Neural cell (in vitro differentiated cells): ENCODE measurements around the gene LSAMP. TPM values are rescaled to one million over a fixed set of nuclear protein-coding genes. Genes with fewer than 3 reads are reported as not detected.

Experiments used
- H2AFZ ChIP-seq: fragments of 200-600, 300-800 bp; sonication (generic), shearing (Covaris generic); 2 replicates; pipeline ENCODE4 v1.6.0; 2014; ENCODE audit warnings: low read depth, mild to moderate bottlenecking, antibody characterized with exemption, low read length, moderate library complexity
- H3F3A ChIP-seq: fragments of 200-600 bp; shearing (Covaris generic); 2 replicates; pipeline ENCODE4 v1.6.1; 2016; ENCODE audit warnings: mild to moderate bottlenecking, moderate library complexity, mixed read lengths, antibody characterized with exemption, low read length; ENCODE audit not compliant: insufficient read depth, poor library complexity, severe bottlenecking
- H3K27ac ChIP-seq: fragments of 200-600, 300-800 bp; sonication (generic), shearing (Covaris generic); 2 replicates; pipeline ENCODE4 v1.5.1; 2014; ENCODE audit warnings: mild to moderate bottlenecking, low read length, moderate library complexity
- H3K27me3 ChIP-seq: fragments of 300-800, 200-600 bp; sonication (generic), shearing (Covaris generic); 2 replicates; pipeline ENCODE4 v1.6.0; 2014; ENCODE audit warnings: mild to moderate bottlenecking, low read depth, low read length, moderate library complexity; ENCODE audit not compliant: insufficient read depth
- H3K36me3 ChIP-seq: fragments of 300-800, 200-600 bp; sonication (generic), shearing (Covaris generic); 2 replicates; pipeline ENCODE4 v1.5.1; 2014; ENCODE audit warnings: mild to moderate bottlenecking, antibody characterized with exemption, low read length, moderate library complexity; ENCODE audit not compliant: insufficient read depth
- H3K4me2 ChIP-seq: fragments of 300-800, 200-600 bp; sonication (generic), shearing (Covaris generic); 2 replicates; pipeline ENCODE4 v1.6.0; 2014; ENCODE audit warnings: mild to moderate bottlenecking, low read length
- H3K4me3 ChIP-seq: fragments of 300-800, 200-600 bp; sonication (generic), shearing (Covaris generic); 2 replicates; pipeline ENCODE4 v1.5.1; 2014; ENCODE audit warnings: mild to moderate bottlenecking, low read length, moderate library complexity
- H3K79me2 ChIP-seq: fragments of 200-600 bp; shearing (Covaris generic); replicated peaks from 2 replicates; pipeline ENCODE4 v1.6.0; 2014; ENCODE audit warnings: mild to moderate bottlenecking, low read length, moderate library complexity; ENCODE audit not compliant: insufficient read depth
- H3K9ac ChIP-seq: fragments of 300-800, 200-600 bp; sonication (generic), shearing (Covaris generic); 2 replicates; pipeline ENCODE4 v1.6.1; 2016; ENCODE audit warnings: mild to moderate bottlenecking, low read length, mixed read lengths
- H3K9me2 ChIP-seq: fragments of 200-600 bp; shearing (Covaris generic); 2 replicates; pipeline ENCODE4 v1.6.1; 2016; ENCODE audit warnings: mild to moderate bottlenecking, low read length, mixed read lengths; ENCODE audit not compliant: insufficient read depth
- H3K9me3 ChIP-seq: fragments of 200-600, 300-800 bp; sonication (generic), shearing (Covaris generic); 2 replicates; pipeline ENCODE4 v1.6.1; 2016; ENCODE audit warnings: mild to moderate bottlenecking, mixed run types, low read length, moderate library complexity, mixed read lengths
- H4K20me1 ChIP-seq: fragments of 200-600 bp; shearing (Covaris generic); 2 replicates; pipeline ENCODE4 v1.6.1; 2016; ENCODE audit warnings: mild to moderate bottlenecking, mixed run types; ENCODE audit not compliant: insufficient read depth
- EP300 ChIP-seq: fragments of 450-650 bp; conservative IDR thresholded peaks from 2 replicates; pipeline ENCODE4 v1.6.1; 2014; ENCODE audit warnings: antibody characterized with exemption, mild to moderate bottlenecking, moderate library complexity; ENCODE audit not compliant: poor library complexity, severe bottlenecking
- EZH2 ChIP-seq: fragments of 200-600, 300-800 bp; shearing (Covaris generic), sonication (generic); IDR thresholded peaks from 2 replicates; pipeline ENCODE4 v1.6.1; 2014; ENCODE audit warnings: antibody characterized with exemption, low read length, borderline replicate concordance, mild to moderate bottlenecking; ENCODE audit not compliant: insufficient read depth, poor library complexity, severe bottlenecking
- MXI1 ChIP-seq: fragments of 450-650 bp; conservative IDR thresholded peaks from 2 replicates; pipeline ENCODE4 v1.6.1; 2014; ENCODE audit warnings: antibody characterized with exemption, mild to moderate bottlenecking; ENCODE audit not compliant: poor library complexity, severe bottlenecking
- POLR2AphosphoS5 ChIP-seq: IDR thresholded peaks from 2 replicates; pipeline ENCODE4 v1.6.1; 2012
- RAD21 ChIP-seq: fragments of 450-650 bp; conservative IDR thresholded peaks from 2 replicates; pipeline ENCODE4 v1.6.1; 2014; ENCODE audit warnings: antibody characterized with exemption, mild to moderate bottlenecking, moderate library complexity
- SMC3 ChIP-seq: fragments of 450-650 bp; conservative IDR thresholded peaks from 2 replicates; pipeline ENCODE4 v1.6.1; 2014; ENCODE audit warnings: antibody characterized with exemption, mild to moderate bottlenecking, moderate library complexity; ENCODE audit not compliant: poor library complexity
- TAF1 ChIP-seq: IDR thresholded peaks from 2 replicates; pipeline ENCODE4 v1.6.1; 2012; ENCODE audit warnings: low read depth
- polyA plus RNA-seq: library from polyadenylated mRNA; depleted of rRNA; stranded (reverse); fragments of >200 nt; gene quantifications from 2 replicates; pipeline ENCODE4 v1.2.3, GENCODE V29; 2014
- TF ChIP-seq, protein P1 (sequence below): IDR thresholded peaks from 2 replicates; pipeline ENCODE4 v1.6.1; 2012; ENCODE audit warnings: borderline replicate concordance
- TF ChIP-seq, protein P2 (sequence below): fragments of 450-650 bp; IDR thresholded peaks from 2 replicates; pipeline ENCODE4 v1.5.1; 2014; ENCODE audit warnings: antibody characterized with exemption, mild to moderate bottlenecking, moderate library complexity; ENCODE audit not compliant: poor library complexity, severe bottlenecking

LSAMP gene
- polyA plus RNA-seq, 1 donor from 2014 or later, result 93.6 TPM

DNA sequence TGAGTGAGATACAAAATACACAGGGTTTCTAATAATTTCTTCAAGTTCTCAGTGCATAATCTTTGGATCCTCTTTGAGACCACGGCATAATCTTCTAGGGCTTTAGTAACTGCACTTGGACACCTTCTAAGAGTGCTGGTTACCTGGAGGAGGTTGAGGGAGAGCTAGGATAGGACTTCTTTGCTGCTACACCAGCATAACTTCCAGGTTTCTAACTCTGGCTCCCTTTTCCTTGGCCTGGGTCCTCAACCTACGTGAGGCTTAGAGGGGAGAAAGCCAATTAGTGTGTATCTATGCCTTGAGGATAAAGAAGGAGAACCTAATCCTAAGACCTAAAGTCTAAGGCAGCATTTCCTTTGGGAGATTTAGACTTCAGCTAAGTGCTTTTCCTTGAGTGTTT lies 184.8 kb downstream of the LSAMP start:
- H3K27me3 ChIP-seq, result no peaks in the 10 kb centered on the region
- no peaks in the 10 kb centered on the region for H3K9me2 ChIP-seq
- no peak overlapping the region for H2AFZ ChIP-seq
- H3K4me2 ChIP-seq, result no peak overlapping the region
- no peaks in the 10 kb centered on the region for H3K79me2 ChIP-seq
- no peak for TF ChIP-seq EP300
- TF ChIP-seq POLR2AphosphoS5, result no peak
- TF ChIP-seq, protein P1, sequence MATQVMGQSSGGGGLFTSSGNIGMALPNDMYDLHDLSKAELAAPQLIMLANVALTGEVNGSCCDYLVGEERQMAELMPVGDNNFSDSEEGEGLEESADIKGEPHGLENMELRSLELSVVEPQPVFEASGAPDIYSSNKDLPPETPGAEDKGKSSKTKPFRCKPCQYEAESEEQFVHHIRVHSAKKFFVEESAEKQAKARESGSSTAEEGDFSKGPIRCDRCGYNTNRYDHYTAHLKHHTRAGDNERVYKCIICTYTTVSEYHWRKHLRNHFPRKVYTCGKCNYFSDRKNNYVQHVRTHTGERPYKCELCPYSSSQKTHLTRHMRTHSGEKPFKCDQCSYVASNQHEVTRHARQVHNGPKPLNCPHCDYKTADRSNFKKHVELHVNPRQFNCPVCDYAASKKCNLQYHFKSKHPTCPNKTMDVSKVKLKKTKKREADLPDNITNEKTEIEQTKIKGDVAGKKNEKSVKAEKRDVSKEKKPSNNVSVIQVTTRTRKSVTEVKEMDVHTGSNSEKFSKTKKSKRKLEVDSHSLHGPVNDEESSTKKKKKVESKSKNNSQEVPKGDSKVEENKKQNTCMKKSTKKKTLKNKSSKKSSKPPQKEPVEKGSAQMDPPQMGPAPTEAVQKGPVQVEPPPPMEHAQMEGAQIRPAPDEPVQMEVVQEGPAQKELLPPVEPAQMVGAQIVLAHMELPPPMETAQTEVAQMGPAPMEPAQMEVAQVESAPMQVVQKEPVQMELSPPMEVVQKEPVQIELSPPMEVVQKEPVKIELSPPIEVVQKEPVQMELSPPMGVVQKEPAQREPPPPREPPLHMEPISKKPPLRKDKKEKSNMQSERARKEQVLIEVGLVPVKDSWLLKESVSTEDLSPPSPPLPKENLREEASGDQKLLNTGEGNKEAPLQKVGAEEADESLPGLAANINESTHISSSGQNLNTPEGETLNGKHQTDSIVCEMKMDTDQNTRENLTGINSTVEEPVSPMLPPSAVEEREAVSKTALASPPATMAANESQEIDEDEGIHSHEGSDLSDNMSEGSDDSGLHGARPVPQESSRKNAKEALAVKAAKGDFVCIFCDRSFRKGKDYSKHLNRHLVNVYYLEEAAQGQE, result no peak
- TF ChIP-seq MXI1, result no peak
- no peak for TF ChIP-seq SMC3
- TF ChIP-seq, protein P2, sequence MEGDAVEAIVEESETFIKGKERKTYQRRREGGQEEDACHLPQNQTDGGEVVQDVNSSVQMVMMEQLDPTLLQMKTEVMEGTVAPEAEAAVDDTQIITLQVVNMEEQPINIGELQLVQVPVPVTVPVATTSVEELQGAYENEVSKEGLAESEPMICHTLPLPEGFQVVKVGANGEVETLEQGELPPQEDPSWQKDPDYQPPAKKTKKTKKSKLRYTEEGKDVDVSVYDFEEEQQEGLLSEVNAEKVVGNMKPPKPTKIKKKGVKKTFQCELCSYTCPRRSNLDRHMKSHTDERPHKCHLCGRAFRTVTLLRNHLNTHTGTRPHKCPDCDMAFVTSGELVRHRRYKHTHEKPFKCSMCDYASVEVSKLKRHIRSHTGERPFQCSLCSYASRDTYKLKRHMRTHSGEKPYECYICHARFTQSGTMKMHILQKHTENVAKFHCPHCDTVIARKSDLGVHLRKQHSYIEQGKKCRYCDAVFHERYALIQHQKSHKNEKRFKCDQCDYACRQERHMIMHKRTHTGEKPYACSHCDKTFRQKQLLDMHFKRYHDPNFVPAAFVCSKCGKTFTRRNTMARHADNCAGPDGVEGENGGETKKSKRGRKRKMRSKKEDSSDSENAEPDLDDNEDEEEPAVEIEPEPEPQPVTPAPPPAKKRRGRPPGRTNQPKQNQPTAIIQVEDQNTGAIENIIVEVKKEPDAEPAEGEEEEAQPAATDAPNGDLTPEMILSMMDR, result no peak
- no peak for TF ChIP-seq RAD21
- TF ChIP-seq TAF1, result no peak
- no peak for TF ChIP-seq EZH2
- no peak overlapping the region for H3K4me3 ChIP-seq
- H4K20me1 ChIP-seq, result no peaks in the 10 kb centered on the region
- no peak overlapping the region for H3K9ac ChIP-seq
- H3K9me3 ChIP-seq, result no peaks in the 10 kb centered on the region
- no peaks in the 10 kb centered on the region for H3K36me3 ChIP-seq
- H3F3A ChIP-seq, result no peaks in the 10 kb centered on the region
- no peak overlapping the region for H3K27ac ChIP-seq

DNA sequence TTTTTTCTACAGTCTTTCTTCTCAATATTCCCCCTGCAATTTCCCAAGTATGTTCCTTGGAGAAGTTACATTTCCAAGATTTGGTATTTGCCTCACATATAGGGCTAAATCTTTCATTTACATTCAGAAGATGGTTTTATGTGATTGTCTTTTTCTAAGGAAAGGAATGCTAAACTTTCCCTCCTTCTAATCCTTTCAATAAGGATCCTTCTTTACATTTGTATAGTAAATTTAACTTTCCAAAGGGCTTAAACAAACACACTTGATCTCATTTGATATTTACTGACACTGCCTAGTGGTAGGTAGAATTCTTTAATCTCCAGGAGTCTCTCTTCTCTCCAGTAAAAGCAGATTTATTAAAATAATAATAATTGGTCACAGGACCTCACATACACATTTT lies 185.3 kb downstream of the LSAMP start:
- H3K9ac ChIP-seq, result no peak overlapping the region
- H3K9me2 ChIP-seq, result no peaks in the 10 kb centered on the region
- H4K20me1 ChIP-seq, result no peaks in the 10 kb centered on the region
- no peaks in the 10 kb centered on the region for H3K36me3 ChIP-seq
- H3F3A ChIP-seq, result no peaks in the 10 kb centered on the region
- no peaks in the 10 kb centered on the region for H3K9me3 ChIP-seq
- H3K4me3 ChIP-seq, result no peak overlapping the region
- no peaks in the 10 kb centered on the region for H3K79me2 ChIP-seq
- H3K4me2 ChIP-seq, result no peak overlapping the region
- H2AFZ ChIP-seq, result no peak overlapping the region
- H3K27ac ChIP-seq, result no peak overlapping the region
- H3K27me3 ChIP-seq, result no peaks in the 10 kb centered on the region
- TF ChIP-seq EP300, result no peak
- TF ChIP-seq, protein P1, result no peak
- no peak for TF ChIP-seq EZH2
- TF ChIP-seq SMC3, result no peak
- TF ChIP-seq, protein P2, result no peak
- no peak for TF ChIP-seq POLR2AphosphoS5
- TF ChIP-seq TAF1, result no peak
- TF ChIP-seq MXI1, result no peak
- no peak for TF ChIP-seq RAD21
